PC-3 (cell line): ENCODE measurements around the gene PDCL3. TPM values are rescaled to one million over a fixed set of nuclear protein-coding genes. Genes with fewer than 3 reads are reported as not detected.

Experiments used
- ATAC-seq: fragments of 200-7000 bp; cut with Tn5 transposase; 2 replicates; pipeline ENCODE4 v1.9.1; 2020; ENCODE audit warnings: mild to moderate bottlenecking, moderate library complexity
- BruUV-seq: library from RNA; stranded (reverse); fragments of 400-500 nt; replicated peaks from 2 replicates; lab custom pipeline; 2021; lab: Mats Ljungman, UMichigan
- CTCF ChIA-PET: fragments of 300-600 bp; sonication (Branson Sonifier 250); formaldehyde crosslinking; loops from one replicate; lab custom pipeline; 2022; ENCODE audit warnings: antibody characterized with exemption; lab: Charles Lee
- POLR2A ChIA-PET: fragments of 300-600 bp; sonication (Branson Sonifier 250); formaldehyde crosslinking; loops from one replicate; lab custom pipeline; 2022; ENCODE audit warnings: antibody characterized with exemption; ENCODE audit not compliant: unreplicated experiment; lab: Charles Lee
- DNase-seq: peaks from one replicate; pipeline ENCODE4 v3.0.0-alpha.2; 2015
- H2AFZ ChIP-seq: fragments of 300-600 bp; sonication (generic); 2 replicates; pipeline ENCODE4 v1.6.0; 2016; ENCODE audit warnings: antibody characterized with exemption, low read length
- H3F3A ChIP-seq: fragments of 300-600 bp; sonication (generic); one replicate; pipeline ENCODE4 v1.6.0; 2017; ENCODE audit warnings: antibody characterized with exemption, low read length, control low read depth, mild to moderate bottlenecking; ENCODE audit not compliant: unreplicated experiment
- H3K27ac ChIP-seq: fragments of 300-600 bp; sonication (generic); 2 replicates; pipeline ENCODE4 v1.5.1; 2016; ENCODE audit warnings: mild to moderate bottlenecking, low read length
- H3K27me3 ChIP-seq: fragments of 300-600 bp; sonication (generic); 2 replicates; pipeline ENCODE4 v1.6.1; 2016; ENCODE audit warnings: low read length, mixed read lengths
- H3K36me3 ChIP-seq: fragments of 300-600 bp; sonication (generic); 2 replicates; pipeline ENCODE4 v1.6.1; 2016; ENCODE audit warnings: low read depth, mixed run types, low read length, mixed read lengths
- H3K4me1 ChIP-seq: fragments of 300-600 bp; sonication (generic); 2 replicates; pipeline ENCODE4 v1.5.1; 2016; ENCODE audit warnings: low read length; ENCODE audit not compliant: insufficient read depth
- H3K4me2 ChIP-seq: fragments of 300-600 bp; sonication (generic); 2 replicates; pipeline ENCODE4 v1.6.0; 2016; ENCODE audit warnings: low read length
- H3K4me3 ChIP-seq: fragments of 300-600 bp; sonication (generic); 2 replicates; pipeline ENCODE4 v1.5.1; 2016; ENCODE audit warnings: mild to moderate bottlenecking, low read length, mixed read lengths
- H3K79me2 ChIP-seq: fragments of 300-600 bp; sonication (generic); 2 replicates; pipeline ENCODE4 v1.6.1; 2017; ENCODE audit warnings: low read length, mixed read lengths
- H3K9ac ChIP-seq: fragments of 300-600 bp; sonication (generic); 2 replicates; pipeline ENCODE4 v1.6.0; 2016; ENCODE audit warnings: mild to moderate bottlenecking, low read length
- H3K9me2 ChIP-seq: fragments of 300-600 bp; sonication (generic); replicated peaks from 2 replicates; pipeline ENCODE4 v1.6.1; 2016; ENCODE audit warnings: mixed run types, low read length, mixed read lengths
- H3K9me3 ChIP-seq: fragments of 300-600 bp; sonication (generic); 2 replicates; pipeline ENCODE4 v1.6.1; 2016; ENCODE audit warnings: low read length, mixed read lengths
- H4K20me1 ChIP-seq: fragments of 300-600 bp; sonication (generic); 2 replicates; pipeline ENCODE4 v1.6.1; 2016; ENCODE audit warnings: low read length, mixed read lengths
- CTCF ChIP-seq: fragments of 300-600 bp; sonication (generic); conservative IDR thresholded peaks from 2 replicates; pipeline ENCODE4 v1.5.1; 2017; ENCODE audit warnings: antibody characterized with exemption, low read depth, mild to moderate bottlenecking, low read length
- EZH2 ChIP-seq: fragments of 300-600 bp; sonication (generic); IDR thresholded peaks from one replicate; pipeline ENCODE4 v1.6.1; 2017; ENCODE audit warnings: antibody characterized with exemption, mild to moderate bottlenecking, low read length; ENCODE audit not compliant: unreplicated experiment
- EZH2phosphoT487 ChIP-seq: fragments of 300-600 bp; sonication (generic); IDR thresholded peaks from 2 replicates; pipeline ENCODE4 v1.6.1; 2018; ENCODE audit warnings: mild to moderate bottlenecking, antibody characterized with exemption, low read length, borderline replicate concordance
- intact Hi-C: fragments of 100-400 bp; cut with micrococcal nuclease; formaldehyde crosslinking; loops from 2 replicates; pipeline ENCODE4 v1.9.0; 2023
- total RNA-seq: library from RNA; depleted of rRNA; stranded (reverse); fragments of >200 nt; gene quantifications from 2 replicates; pipeline ENCODE4 v1.2.3, GENCODE V29; 2014

The PDCL3 gene
- total RNA-seq, 1 experiment from 2014 or later: 27.2 TPM

GRCh38 chr2:100614455-100615000, 51.7 kb downstream of the PDCL3 start:
- Histone ChIP-seq H3K4me2 (no peak overlapping the region), H3K36me3 (no peaks in the 10 kb centered on the region), H2AFZ (no peak overlapping the region), H3K79me2 (no peaks in the 10 kb centered on the region), H4K20me1 (no peaks in the 10 kb centered on the region), H3K27me3 (no peaks in the 10 kb centered on the region), H3K9me2 (no peaks in the 10 kb centered on the region), H3K27ac (no peak overlapping the region), H3K4me1 (no peaks in the 10 kb centered on the region), H3K9me3 (no peaks in the 10 kb centered on the region), H3K9ac (no peak overlapping the region), H3F3A (no peaks in the 10 kb centered on the region), H3K4me3 (no peak overlapping the region)
- BruUV-seq: no TSS peak
- ChIA-PET POLR2A (no interaction called here), CTCF (no interaction called here)
- TF ChIP-seq EZH2phosphoT487 (no peak), CTCF (no peak), EZH2 (no peak)
- no peak for DNase-seq
- intact Hi-C loops: loop anchor here (5.0 kb wide), 1 partner anchor 103 kb away; no protein-coding TSS in a partner anchor
- no peak for ATAC-seq

GRCh38 chr2:100615471-100615870, 52.7 kb downstream of the PDCL3 start:
- Histone ChIP-seq H3K4me3 (no peak overlapping the region), H3K36me3 (no peaks in the 10 kb centered on the region), H3K4me1 (no peaks in the 10 kb centered on the region), H3K4me2 (no peak overlapping the region), H3K9me3 (no peaks in the 10 kb centered on the region), H3K9ac (no peak overlapping the region), H4K20me1 (no peaks in the 10 kb centered on the region), H3K9me2 (no peaks in the 10 kb centered on the region), H3K79me2 (no peaks in the 10 kb centered on the region), H3K27ac (no peak overlapping the region), H3K27me3 (no peaks in the 10 kb centered on the region), H2AFZ (no peak overlapping the region), H3F3A (no peaks in the 10 kb centered on the region)
- CTCF ChIA-PET: no interaction called here
- intact Hi-C loops: no loop called here
- TF ChIP-seq CTCF (no peak), EZH2 (no peak), EZH2phosphoT487 (no peak)
- ATAC-seq: peak; percentile 51
- POLR2A ChIA-PET: no interaction called here
- DNase-seq: no peak
- no TSS peak for BruUV-seq

- Histone ChIP-seq H3K27me3 (no peaks in the 10 kb centered on the region), H4K20me1 (no peaks in the 10 kb centered on the region), H3K36me3 (no peaks in the 10 kb centered on the region), H3K4me1 (no peaks in the 10 kb centered on the region), H3K4me3 (no peak overlapping the region), H3K9ac (no peak overlapping the region), H3F3A (no peaks in the 10 kb centered on the region), H3K27ac (no peak overlapping the region), H3K79me2 (no peaks in the 10 kb centered on the region), H3K4me2 (no peak overlapping the region), H3K9me3 (no peaks in the 10 kb centered on the region), H3K9me2 (no peaks in the 10 kb centered on the region), H2AFZ (no peak overlapping the region)
- intact Hi-C loops: no loop called here
- TF ChIP-seq CTCF: no peak
- TF ChIP-seq EZH2phosphoT487: no peak
- no peak for TF ChIP-seq EZH2
- ChIA-PET CTCF (no interaction called here), POLR2A (no interaction called here)
- DNase-seq (no peak), ATAC-seq (no peak)
- no TSS peak for BruUV-seq
Measured at GRCh38 chr2:100615886-100616285, 53.1 kb downstream of the PDCL3 start.
